HEK293T (cell line): ENCODE results near the gene SMIM12.

Source experiments
- ELF4 ChIP-seq: fragments of 450-650 bp; IDR thresholded peaks from 2 replicates; pipeline ENCODE4 v1.6.1; 2017; ENCODE audit warnings: antibody characterized with exemption
- FOXA1 ChIP-seq: fragments of 450-650 bp; IDR thresholded peaks from 2 replicates; pipeline ENCODE4 v1.6.1; 2016; ENCODE audit warnings: mild to moderate bottlenecking
- FOXM1 ChIP-seq: fragments of 450-650 bp; IDR thresholded peaks from 2 replicates; pipeline ENCODE4 v1.6.1; 2017; ENCODE audit warnings: mild to moderate bottlenecking, borderline replicate concordance
- PKNOX1 ChIP-seq: fragments of 450-650 bp; IDR thresholded peaks from 2 replicates; pipeline ENCODE4 v1.6.1; 2016

DNA sequence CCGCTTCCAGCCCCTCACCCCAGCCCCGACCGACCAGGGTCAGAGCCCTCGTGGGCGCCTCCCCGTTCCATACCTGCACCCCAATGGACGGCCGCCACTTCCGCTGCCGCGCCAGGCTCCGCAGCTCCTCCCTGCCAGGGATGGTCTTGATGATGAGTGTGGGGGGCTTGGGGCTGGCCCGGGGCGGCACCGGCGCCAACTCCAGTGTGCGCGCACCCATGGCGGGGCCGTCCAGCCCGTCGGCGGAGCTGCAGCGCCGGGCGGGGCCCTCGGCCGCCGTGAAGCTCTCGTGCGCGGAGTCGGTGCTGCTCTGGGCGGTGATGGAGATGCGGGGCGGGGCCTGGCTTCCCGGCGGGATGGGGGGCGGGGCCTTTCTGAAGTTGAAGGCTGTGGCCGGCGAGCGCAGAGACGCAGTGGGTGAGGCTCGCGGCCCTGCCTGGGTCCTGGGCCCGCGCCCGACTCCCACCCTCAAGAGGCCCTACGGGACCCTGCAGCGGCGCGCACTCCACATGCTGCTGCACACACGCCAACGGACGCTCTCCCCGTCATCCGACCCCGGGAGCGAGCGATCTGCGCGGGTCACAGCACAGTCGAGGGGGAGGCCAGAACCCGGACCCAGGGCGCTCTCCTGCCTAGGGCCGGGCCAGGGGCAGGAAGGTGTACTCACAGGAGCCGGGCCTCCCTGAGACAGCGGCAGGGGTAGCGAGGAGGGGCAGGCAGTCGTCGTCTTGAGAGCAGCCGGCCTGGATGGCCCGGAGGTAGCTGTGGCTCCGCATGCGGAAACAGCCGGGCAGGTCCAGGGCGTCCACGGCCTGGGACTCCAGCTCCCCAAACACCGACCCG lies 26.1 kb upstream of the SMIM12 start:
- no peak for TF ChIP-seq PKNOX1
- TF ChIP-seq FOXA1, result no peak
- TF ChIP-seq FOXM1, result no peak
- TF ChIP-seq ELF4, result no peak
